GM06990 (cell line): ENCODE measurements around the gene ADAD2.

Experiments
- DNase-seq: peaks from one replicate; pipeline ENCODE4 v3.0.0-alpha.2; 2011; ENCODE audit not compliant: insufficient read length; ENCODE audit errors: extremely low read depth
- H3K27me3 ChIP-seq: replicated peaks from 2 replicates; pipeline ENCODE4 v1.6.0; 2011; ENCODE audit warnings: low read length; ENCODE audit not compliant: control insufficient read depth, insufficient read depth
- H3K36me3 ChIP-seq: 2 replicates; pipeline ENCODE4 v1.5.1; 2011; ENCODE audit warnings: low read length; ENCODE audit not compliant: control insufficient read depth, insufficient read depth
- H3K4me3 ChIP-seq: replicated peaks from 2 replicates; pipeline ENCODE4 v1.5.1; 2011; ENCODE audit warnings: low read depth, mild to moderate bottlenecking, control low read depth, low read length
- TF ChIP-seq, protein P1 (sequence below): IDR thresholded peaks from 2 replicates; pipeline ENCODE4 v1.5.1; 2011; ENCODE audit warnings: low read length, control low read depth, mild to moderate bottlenecking, inconsistent platforms; ENCODE audit not compliant: insufficient read depth, poor library complexity, severe bottlenecking

Gene ADAD2

GRCh38 chr16:84186685-84187437 lies 4.1 kb upstream of the ADAD2 start, which contains the start of gene TAF1C:
TSS of gene TAF1C (minus strand) at chr16:84187057. CDS start at chr16:84184988, 2,069 bp downstream.
- DNase-seq = peak; percentile 96
- no peaks in the 10 kb centered on the region for H3K27me3 ChIP-seq
- H3K36me3 ChIP-seq = peaks cover 9% of the 10 kb centered on the region
- TF ChIP-seq, protein P1, sequence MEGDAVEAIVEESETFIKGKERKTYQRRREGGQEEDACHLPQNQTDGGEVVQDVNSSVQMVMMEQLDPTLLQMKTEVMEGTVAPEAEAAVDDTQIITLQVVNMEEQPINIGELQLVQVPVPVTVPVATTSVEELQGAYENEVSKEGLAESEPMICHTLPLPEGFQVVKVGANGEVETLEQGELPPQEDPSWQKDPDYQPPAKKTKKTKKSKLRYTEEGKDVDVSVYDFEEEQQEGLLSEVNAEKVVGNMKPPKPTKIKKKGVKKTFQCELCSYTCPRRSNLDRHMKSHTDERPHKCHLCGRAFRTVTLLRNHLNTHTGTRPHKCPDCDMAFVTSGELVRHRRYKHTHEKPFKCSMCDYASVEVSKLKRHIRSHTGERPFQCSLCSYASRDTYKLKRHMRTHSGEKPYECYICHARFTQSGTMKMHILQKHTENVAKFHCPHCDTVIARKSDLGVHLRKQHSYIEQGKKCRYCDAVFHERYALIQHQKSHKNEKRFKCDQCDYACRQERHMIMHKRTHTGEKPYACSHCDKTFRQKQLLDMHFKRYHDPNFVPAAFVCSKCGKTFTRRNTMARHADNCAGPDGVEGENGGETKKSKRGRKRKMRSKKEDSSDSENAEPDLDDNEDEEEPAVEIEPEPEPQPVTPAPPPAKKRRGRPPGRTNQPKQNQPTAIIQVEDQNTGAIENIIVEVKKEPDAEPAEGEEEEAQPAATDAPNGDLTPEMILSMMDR = peak; percentile 98
- H3K4me3 ChIP-seq = peak within 1 kb of the TSS; percentile 96

DNA sequence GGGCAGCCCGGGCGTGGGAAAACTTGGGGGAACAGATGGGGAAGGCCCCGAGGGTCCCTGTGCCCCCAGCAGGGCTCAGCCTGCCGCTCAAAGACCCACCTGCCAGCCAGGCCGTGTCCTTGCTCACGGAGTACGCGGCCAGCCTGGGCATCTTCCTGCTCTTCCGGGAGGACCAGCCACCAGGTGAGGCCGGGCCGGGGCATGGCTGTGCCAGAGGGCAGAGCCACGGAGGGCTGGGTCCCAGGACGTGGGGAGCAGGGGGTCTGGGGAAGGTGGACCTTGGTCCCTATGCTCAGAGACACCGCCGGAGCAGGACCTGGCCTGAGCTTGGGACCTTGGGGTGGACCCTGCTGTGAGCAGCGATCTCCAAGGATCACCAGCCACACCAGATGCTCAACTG lies 509 bp downstream of the ADAD2 start:
- no peak for DNase-seq
- TF ChIP-seq, protein P1 = no peak
- H3K36me3 ChIP-seq = no peaks in the 10 kb centered on the region
- H3K4me3 ChIP-seq = no peak overlapping the region
- no peaks in the 10 kb centered on the region for H3K27me3 ChIP-seq

DNA sequence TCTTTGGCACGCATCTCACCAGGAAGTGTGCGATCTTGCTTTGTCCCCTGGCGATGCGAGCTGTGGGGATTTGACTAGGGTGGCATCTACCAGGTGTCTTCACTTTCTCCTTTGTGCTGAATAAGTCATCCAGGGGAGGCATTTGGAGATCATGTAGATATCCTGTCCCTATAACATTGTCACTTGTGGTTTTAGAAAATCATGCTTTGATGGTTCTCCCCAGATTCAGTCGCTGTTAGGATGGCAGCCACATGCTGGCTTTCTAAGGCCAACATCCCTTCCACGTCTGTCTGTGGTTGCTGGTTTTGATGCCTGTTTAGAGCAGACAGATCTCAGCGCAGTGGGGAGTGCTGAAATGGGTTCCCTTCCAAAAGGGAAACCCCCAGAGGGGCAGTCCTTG lies 2.5 kb downstream of the ADAD2 start:
- Histone ChIP-seq H3K36me3 (no peaks in the 10 kb centered on the region), H3K27me3 (no peaks in the 10 kb centered on the region), H3K4me3 (no peak overlapping the region)
- no peak for DNase-seq
- TF ChIP-seq, protein P1 = no peak

GRCh38 chr16:84194018-84194417 lies 3.1 kb downstream of the ADAD2 start:
- TF ChIP-seq, protein P1 = no peak
- DNase-seq = no peak
- H3K27me3 ChIP-seq = no peaks in the 10 kb centered on the region
- H3K4me3 ChIP-seq = peak overlapping the region; percentile 28
- no peaks in the 10 kb centered on the region for H3K36me3 ChIP-seq

DNA sequence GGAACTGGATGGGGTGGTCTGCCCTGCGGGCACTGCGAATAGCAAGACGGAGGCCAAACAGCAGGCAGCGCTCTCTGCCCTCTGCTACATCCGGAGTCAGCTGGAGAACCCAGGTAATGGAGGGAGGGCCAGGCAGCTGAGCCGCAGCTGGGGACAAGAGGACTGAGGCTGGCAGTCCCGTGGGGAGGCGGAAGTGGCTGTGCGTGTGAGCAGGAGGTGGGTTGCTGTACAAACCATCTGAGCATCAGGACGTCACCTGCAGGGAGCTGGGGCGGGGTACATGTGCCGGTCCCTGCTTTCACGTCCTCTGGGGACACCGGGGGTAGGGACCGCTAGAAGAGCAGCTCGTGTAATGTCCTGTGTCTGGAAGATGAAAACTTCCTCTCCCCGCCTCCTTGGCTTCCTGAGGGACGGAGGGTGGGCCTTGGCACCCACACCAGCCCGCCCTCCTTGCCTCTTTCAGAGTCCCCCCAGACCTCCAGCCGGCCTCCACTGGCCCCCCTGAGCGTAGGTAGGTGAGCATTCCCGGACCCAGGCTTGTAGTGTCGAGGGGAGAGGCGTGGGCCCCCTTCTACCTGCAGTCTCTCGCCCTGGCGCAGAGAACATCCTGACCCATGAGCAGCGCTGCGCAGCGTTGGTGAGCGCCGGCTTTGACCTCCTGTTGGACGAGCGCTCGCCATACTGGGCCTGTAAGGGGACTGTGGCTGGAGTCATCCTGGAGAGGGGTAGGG lies 3.7 kb downstream of the ADAD2 start:
- DNase-seq = no peak
- no peaks in the 10 kb centered on the region for H3K27me3 ChIP-seq
- H3K4me3 ChIP-seq = peak overlapping the region; percentile 28
- no peaks in the 10 kb centered on the region for H3K36me3 ChIP-seq
- TF ChIP-seq, protein P1 = peak; percentile 14
